ENCODE results near the gene KIF5C.
A peak's percentile ranks its signal among the peaks of the same experiment; 100 is the strongest.

The KIF5C gene

DNA sequence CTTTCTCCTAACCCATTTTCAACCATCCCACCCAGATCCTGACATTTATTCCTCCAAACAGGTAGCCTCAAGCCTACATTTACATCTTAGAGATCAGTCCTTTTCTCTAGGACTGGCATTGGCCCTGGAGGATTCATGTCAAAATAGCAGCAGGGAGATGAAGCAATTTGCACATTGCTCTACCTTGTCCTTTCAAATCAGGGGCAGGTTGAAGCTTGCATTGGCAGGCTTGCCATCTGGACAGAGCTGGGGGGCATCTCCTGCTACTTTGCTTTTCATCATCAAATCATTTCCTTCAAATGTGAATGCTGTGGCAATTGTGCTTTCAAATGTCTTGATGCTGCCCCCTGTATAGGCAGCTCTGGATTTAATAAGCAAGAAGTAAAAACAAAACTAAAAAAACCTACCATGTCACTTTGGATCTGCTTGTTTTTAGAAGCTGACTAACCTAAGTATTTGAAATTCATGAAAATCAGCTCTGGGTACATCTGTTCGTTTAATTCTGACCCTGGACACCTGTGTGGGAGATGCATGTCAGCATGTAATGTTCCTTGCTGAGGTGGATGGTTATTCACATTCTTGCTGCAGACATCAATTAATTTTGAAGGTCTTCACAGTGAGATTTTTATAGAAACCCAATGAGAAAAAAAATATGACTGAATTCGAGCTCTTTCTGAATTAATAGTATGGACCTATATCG, 47.9 kb downstream of the KIF5C start:
- H3K27ac ChIP-seq (replicated peaks): no peak overlapping the region
- no peak for DNase-seq (ENCODE audit: low read depth in 1 of 2, low spot score in 1 of 2)
- no peak overlapping the region for H3K4me3 ChIP-seq (replicated peaks; ENCODE audit: insufficient read depth, low read length)

DNA sequence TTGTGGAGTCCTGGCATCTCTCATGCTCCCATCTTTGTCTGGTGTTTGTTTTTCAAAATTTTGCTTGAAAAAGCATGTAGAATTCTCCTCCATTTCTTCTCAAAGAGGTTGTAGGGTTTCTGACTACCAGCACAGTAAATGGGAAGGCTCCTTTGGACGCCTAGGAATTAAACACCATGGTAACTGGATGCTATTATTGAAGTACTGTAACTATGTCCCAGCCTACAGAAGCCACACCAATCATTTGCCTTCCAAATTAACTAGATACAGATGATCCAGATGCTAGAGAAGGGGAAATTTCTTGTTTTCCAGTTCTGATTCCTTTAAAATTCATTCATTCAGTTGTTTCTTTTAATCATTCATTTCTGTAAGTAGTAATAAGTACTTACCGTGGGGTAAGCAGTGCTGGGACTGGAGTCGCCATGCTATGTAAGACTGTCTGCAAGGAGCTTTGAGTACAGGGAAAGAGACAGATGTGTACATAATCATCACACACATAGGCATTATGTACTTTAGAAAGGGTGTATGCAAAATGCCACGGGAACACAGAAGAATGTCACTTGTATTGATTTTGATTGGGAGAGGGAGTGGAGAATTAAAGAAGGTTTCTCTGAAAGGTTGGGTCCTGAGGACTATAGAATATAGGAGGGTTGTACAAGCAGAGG, 49.6 kb downstream of the KIF5C start:
- Histone ChIP-seq H3K27ac (replicated peaks) (no peak overlapping the region), H3K4me3 (replicated peaks; ENCODE audit: insufficient read depth, low read length) (no peak overlapping the region), H3K27me3 (ENCODE audit: insufficient read depth, poor library complexity, severe bottlenecking) (no peaks in the 10 kb centered on the region)
- TF ChIP-seq, protein P1, sequence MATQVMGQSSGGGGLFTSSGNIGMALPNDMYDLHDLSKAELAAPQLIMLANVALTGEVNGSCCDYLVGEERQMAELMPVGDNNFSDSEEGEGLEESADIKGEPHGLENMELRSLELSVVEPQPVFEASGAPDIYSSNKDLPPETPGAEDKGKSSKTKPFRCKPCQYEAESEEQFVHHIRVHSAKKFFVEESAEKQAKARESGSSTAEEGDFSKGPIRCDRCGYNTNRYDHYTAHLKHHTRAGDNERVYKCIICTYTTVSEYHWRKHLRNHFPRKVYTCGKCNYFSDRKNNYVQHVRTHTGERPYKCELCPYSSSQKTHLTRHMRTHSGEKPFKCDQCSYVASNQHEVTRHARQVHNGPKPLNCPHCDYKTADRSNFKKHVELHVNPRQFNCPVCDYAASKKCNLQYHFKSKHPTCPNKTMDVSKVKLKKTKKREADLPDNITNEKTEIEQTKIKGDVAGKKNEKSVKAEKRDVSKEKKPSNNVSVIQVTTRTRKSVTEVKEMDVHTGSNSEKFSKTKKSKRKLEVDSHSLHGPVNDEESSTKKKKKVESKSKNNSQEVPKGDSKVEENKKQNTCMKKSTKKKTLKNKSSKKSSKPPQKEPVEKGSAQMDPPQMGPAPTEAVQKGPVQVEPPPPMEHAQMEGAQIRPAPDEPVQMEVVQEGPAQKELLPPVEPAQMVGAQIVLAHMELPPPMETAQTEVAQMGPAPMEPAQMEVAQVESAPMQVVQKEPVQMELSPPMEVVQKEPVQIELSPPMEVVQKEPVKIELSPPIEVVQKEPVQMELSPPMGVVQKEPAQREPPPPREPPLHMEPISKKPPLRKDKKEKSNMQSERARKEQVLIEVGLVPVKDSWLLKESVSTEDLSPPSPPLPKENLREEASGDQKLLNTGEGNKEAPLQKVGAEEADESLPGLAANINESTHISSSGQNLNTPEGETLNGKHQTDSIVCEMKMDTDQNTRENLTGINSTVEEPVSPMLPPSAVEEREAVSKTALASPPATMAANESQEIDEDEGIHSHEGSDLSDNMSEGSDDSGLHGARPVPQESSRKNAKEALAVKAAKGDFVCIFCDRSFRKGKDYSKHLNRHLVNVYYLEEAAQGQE (IDR thresholded peaks at IDR 0.05; ENCODE audit: insufficient replicate concordance, low read depth): no peak
- no peak for DNase-seq (ENCODE audit: low read depth in 1 of 2, low spot score in 1 of 2)

More for the DNA sequence above, 47.9 kb downstream of the KIF5C start:
- H3K27me3 ChIP-seq (ENCODE audit: insufficient read depth, poor library complexity, severe bottlenecking): no peaks in the 10 kb centered on the region
- no peak for TF ChIP-seq POLR2AphosphoS5 (IDR thresholded peaks at IDR 0.05; ENCODE audit: low read depth)
- no peak for TF ChIP-seq GABPA (IDR thresholded peaks at IDR 0.05; ENCODE audit: low read depth)
- TF ChIP-seq, protein P1 (IDR thresholded peaks at IDR 0.05; ENCODE audit: insufficient replicate concordance, low read depth): no peak
- TF ChIP-seq, protein P2, sequence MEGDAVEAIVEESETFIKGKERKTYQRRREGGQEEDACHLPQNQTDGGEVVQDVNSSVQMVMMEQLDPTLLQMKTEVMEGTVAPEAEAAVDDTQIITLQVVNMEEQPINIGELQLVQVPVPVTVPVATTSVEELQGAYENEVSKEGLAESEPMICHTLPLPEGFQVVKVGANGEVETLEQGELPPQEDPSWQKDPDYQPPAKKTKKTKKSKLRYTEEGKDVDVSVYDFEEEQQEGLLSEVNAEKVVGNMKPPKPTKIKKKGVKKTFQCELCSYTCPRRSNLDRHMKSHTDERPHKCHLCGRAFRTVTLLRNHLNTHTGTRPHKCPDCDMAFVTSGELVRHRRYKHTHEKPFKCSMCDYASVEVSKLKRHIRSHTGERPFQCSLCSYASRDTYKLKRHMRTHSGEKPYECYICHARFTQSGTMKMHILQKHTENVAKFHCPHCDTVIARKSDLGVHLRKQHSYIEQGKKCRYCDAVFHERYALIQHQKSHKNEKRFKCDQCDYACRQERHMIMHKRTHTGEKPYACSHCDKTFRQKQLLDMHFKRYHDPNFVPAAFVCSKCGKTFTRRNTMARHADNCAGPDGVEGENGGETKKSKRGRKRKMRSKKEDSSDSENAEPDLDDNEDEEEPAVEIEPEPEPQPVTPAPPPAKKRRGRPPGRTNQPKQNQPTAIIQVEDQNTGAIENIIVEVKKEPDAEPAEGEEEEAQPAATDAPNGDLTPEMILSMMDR (IDR thresholded peaks at IDR 0.05; ENCODE audit: insufficient read depth, low read length): no peak
- no peak for TF ChIP-seq SPI1 (IDR thresholded peaks at IDR 0.05; ENCODE audit: borderline replicate concordance, low read depth)

DNA sequence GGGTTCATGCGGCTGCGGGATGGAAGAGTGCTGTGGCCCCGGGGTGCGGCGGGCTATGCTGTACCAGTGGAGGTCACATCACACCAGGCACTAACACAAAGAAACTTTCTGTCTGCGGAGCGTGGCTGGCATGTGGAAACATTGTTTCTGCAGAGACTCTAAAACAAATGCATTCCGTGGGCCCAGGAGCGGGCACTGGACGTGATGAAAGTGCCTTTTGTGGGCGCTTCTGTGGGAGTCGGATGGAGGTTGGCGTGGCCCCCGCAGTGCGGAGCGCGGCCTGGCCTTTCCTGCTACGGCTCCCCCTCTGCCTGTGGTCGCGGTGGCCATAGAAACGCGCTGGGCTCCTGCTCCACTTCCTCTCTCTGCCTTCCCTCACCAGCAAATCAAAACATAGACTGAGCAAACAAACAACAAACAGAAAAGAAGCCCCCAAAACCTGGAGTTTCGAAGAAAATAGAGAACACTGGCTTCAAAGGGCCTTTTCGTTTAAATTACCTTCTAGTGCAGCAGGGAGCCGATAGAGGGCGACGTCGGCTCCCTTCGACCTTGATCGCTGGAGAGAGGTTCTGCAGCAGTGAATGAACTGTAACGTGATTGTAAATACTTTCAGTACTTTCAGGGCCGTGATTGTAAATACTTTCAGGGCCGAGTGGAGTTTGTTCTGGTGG, 51.4 kb downstream of the KIF5C start:
- DNase-seq (ENCODE audit: low read depth in 1 of 2, low spot score in 1 of 2): peak in 1 of 2 experiments; percentile 60
- TF ChIP-seq, protein P2 (IDR thresholded peaks at IDR 0.05; ENCODE audit: insufficient read depth, low read length): peak; percentile 51
- TF ChIP-seq, protein P1 (IDR thresholded peaks at IDR 0.05; ENCODE audit: insufficient replicate concordance, low read depth): no peak
- TF ChIP-seq SPI1 (IDR thresholded peaks at IDR 0.05; ENCODE audit: borderline replicate concordance, low read depth): peak; percentile 75
- peak overlapping the region; percentile 33 for H3K4me3 ChIP-seq (replicated peaks; ENCODE audit: insufficient read depth, low read length)
- peak overlapping the region; percentile 27 for H3K27ac ChIP-seq (replicated peaks)
- H3K27me3 ChIP-seq (ENCODE audit: insufficient read depth, poor library complexity, severe bottlenecking): no peaks in the 10 kb centered on the region
